HepG2 (cell line): Measurements from ENCODE around the gene ASPHD1.

Source experiments
- ATM ChIP-seq: fragments of 450-650 bp; IDR thresholded peaks from 2 replicates; pipeline ENCODE4 v1.7.1; 2017; ENCODE audit warnings: mild to moderate bottlenecking, borderline replicate concordance
- TF ChIP-seq, protein P1 (sequence below), 2 experiments: sonication (generic) in 1 of 2; formaldehyde crosslinking in 1 of 2; IDR thresholded peaks; 2 replicates each; pipeline versions ENCODE4 v1.5.1 to v1.6.1; 2011 to 2020; ENCODE audit warnings: borderline replicate concordance in 1 of 2, low read depth in 1 of 2, low read length in 1 of 2, mild to moderate bottlenecking in 1 of 2, missing genetic modification reagents in 1 of 2, moderate library complexity in 1 of 2

DNA sequence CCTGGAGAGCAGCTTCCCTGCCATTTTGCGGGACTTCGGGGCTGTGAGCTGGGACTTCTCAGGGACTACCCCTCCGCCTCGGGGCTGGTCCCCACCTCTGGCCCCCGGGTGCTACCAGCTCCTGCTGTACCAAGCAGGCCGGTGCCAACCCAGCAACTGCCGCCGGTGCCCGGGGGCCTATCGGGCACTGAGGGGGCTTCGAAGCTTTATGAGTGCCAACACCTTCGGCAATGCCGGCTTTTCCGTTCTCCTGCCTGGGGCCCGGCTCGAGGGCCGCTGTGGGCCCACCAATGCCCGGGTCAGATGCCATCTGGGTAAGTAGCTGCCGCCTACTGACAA, 1.3 kb downstream of the ASPHD1 start:
- no peak for TF ChIP-seq ATM
- TF ChIP-seq, protein P1, sequence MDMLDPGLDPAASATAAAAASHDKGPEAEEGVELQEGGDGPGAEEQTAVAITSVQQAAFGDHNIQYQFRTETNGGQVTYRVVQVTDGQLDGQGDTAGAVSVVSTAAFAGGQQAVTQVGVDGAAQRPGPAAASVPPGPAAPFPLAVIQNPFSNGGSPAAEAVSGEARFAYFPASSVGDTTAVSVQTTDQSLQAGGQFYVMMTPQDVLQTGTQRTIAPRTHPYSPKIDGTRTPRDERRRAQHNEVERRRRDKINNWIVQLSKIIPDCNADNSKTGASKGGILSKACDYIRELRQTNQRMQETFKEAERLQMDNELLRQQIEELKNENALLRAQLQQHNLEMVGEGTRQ (IDR thresholded peaks at IDR 0.05; ENCODE audit: low read depth, low read length), result no peak
- TF ChIP-seq, protein P1 (CRISPR knock-in tag; IDR thresholded peaks at IDR 0.05; ENCODE audit: borderline replicate concordance), result no peak
